HepG2 (cell line): ENCODE data around the gene MMP24OS. TPM values are rescaled to one million over a fixed set of nuclear protein-coding genes. Genes with fewer than 3 reads are reported as not detected.

Source experiments
- AGO1 ChIP-seq: fragments of 200-400 bp; formaldehyde crosslinking; IDR thresholded peaks from 2 replicates; pipeline ENCODE4 v1.6.1; 2017; ENCODE audit warnings: mild to moderate bottlenecking, low read depth, low read length, moderate library complexity; ENCODE audit not compliant: poor library complexity, severe bottlenecking
- AGO2 ChIP-seq: fragments of 200-400 bp; formaldehyde crosslinking; optimal IDR thresholded peaks from 2 replicates; pipeline ENCODE3; 2017; ENCODE audit warnings: mild to moderate bottlenecking, low read depth, low read length, moderate library complexity
- ARNT2 ChIP-seq: sonication (generic); formaldehyde crosslinking; IDR thresholded peaks from 2 replicates; pipeline ENCODE4 v1.8.0; 2022; ENCODE audit warnings: mild to moderate bottlenecking, low read depth, missing genetic modification reagents, moderate library complexity
- HNRNPK ChIP-seq: fragments of 200-400 bp; formaldehyde crosslinking; IDR thresholded peaks from 2 replicates; pipeline ENCODE4 v1.6.1; 2018; ENCODE audit warnings: low read length, low read depth, moderate library complexity, mild to moderate bottlenecking; ENCODE audit not compliant: poor library complexity, severe bottlenecking
- HOXA3 ChIP-seq: sonication (generic); formaldehyde crosslinking; IDR thresholded peaks from 2 replicates; pipeline ENCODE4 v1.5.0; 2020; ENCODE audit warnings: missing genetic modification reagents
- NPAS2 ChIP-seq: sonication (generic); formaldehyde crosslinking; IDR thresholded peaks from 2 replicates; pipeline ENCODE4 v1.8.0; 2022; ENCODE audit warnings: mild to moderate bottlenecking, missing genetic modification reagents, borderline replicate concordance
- NRL ChIP-seq: sonication (generic); formaldehyde crosslinking; IDR thresholded peaks from 2 replicates; pipeline ENCODE4 v1.5.0; 2020; ENCODE audit warnings: missing genetic modification reagents, mild to moderate bottlenecking, moderate library complexity, borderline replicate concordance
- POLR2A ChIP-seq, 2 experiments: IDR thresholded peaks; 2 replicates each; pipeline ENCODE4 v1.6.1; 2011; ENCODE audit warnings: low read depth in 2 of 2, low read length in 2 of 2, mild to moderate bottlenecking in 1 of 2, moderate library complexity in 1 of 2; ENCODE audit not compliant: insufficient read depth in 1 of 2
- POLR2AphosphoS2 ChIP-seq: IDR thresholded peaks from 2 replicates; pipeline ENCODE4 v1.6.1; 2011; ENCODE audit warnings: low read depth, low read length, improper control_type of control experiment
- RBFOX2 ChIP-seq: fragments of 200-400 bp; formaldehyde crosslinking; IDR thresholded peaks from 2 replicates; pipeline ENCODE4 v1.6.1; 2017; ENCODE audit warnings: low read depth, mild to moderate bottlenecking, low read length
- RBM22 ChIP-seq: fragments of 200-400 bp; formaldehyde crosslinking; optimal IDR thresholded peaks from 2 replicates; pipeline ENCODE3; 2017; ENCODE audit warnings: mild to moderate bottlenecking, low read length, moderate library complexity
- TP53 ChIP-seq: sonication (generic); formaldehyde crosslinking; conservative IDR thresholded peaks from 2 replicates; pipeline ENCODE4 v1.4.0; 2020; ENCODE audit warnings: missing genetic modification reagents
- ZBTB33 ChIP-seq: sonication (generic); formaldehyde crosslinking; IDR thresholded peaks from 2 replicates; pipeline ENCODE4 v1.4.0; 2020; ENCODE audit warnings: missing genetic modification reagents
- ZBTB38 ChIP-seq: sonication (generic); formaldehyde crosslinking; IDR thresholded peaks from 2 replicates; pipeline ENCODE4 v1.5.1; 2020; ENCODE audit warnings: mild to moderate bottlenecking, missing genetic modification reagents
- ZFP1 ChIP-seq: IDR thresholded peaks from 2 replicates; pipeline ENCODE4 v1.6.1; 2016
- ZNF280D ChIP-seq: sonication (generic); formaldehyde crosslinking; IDR thresholded peaks from 2 replicates; pipeline ENCODE4 v1.5.1; 2020; ENCODE audit warnings: mild to moderate bottlenecking, missing genetic modification reagents
- ZNF768 ChIP-seq: sonication (generic); formaldehyde crosslinking; IDR thresholded peaks from 2 replicates; pipeline ENCODE4 v1.4.0; 2020; ENCODE audit warnings: missing genetic modification reagents
- ZSCAN21 ChIP-seq: sonication (generic); formaldehyde crosslinking; IDR thresholded peaks from 2 replicates; pipeline ENCODE4 v1.8.0; 2022; ENCODE audit warnings: mild to moderate bottlenecking, missing genetic modification reagents, moderate library complexity, borderline replicate concordance
- ZSCAN25 ChIP-seq: sonication (generic); formaldehyde crosslinking; IDR thresholded peaks from 2 replicates; pipeline ENCODE4 v1.8.0; 2022; ENCODE audit warnings: mild to moderate bottlenecking, missing genetic modification reagents
- ZSCAN9 ChIP-seq: IDR thresholded peaks from 2 replicates; pipeline ENCODE4 v1.6.1; 2016; ENCODE audit warnings: borderline replicate concordance
- polyA plus RNA-seq, 8 experiments: library from polyadenylated mRNA; depleted of rRNA in 3 of 8; stranded (reverse) in 7 of 8; unstranded in 1 of 8; fragments of >200 nt; fragmentation: Illumina TruSeq in 4 of 8; extraction: Trizol in 4 of 8; gene quantifications; 2 replicates each; pipeline versions ENCODE4 v1.2.1 to v1.2.3, GENCODE V29; 2011 to 2016; ENCODE audit warnings: low read depth in 4 of 8, missing spikeins in 1 of 8, mixed read lengths in 1 of 8; ENCODE audit not compliant: insufficient read depth in 1 of 8
- total RNA-seq, 5 experiments: library from RNA; depleted of rRNA; stranded (reverse); fragments of >200 nt; fragmentation: Illumina TruSeq; extraction: Trizol; gene quantifications; 2 replicates each; pipeline ENCODE4 v1.2.3, GENCODE V29; 2016; ENCODE audit warnings: low read depth in 1 of 5
- TF ChIP-seq, protein P1 (sequence below): sonication (generic); formaldehyde crosslinking; IDR thresholded peaks from 2 replicates; pipeline ENCODE4 v1.4.0; 2020; ENCODE audit warnings: mild to moderate bottlenecking, missing genetic modification reagents

MMP24OS gene
- total and polyA plus RNA-seq, 2 of the 13 experiments (the other 11 are each of a cell fraction or from before 2014, with no cell fraction given): 6.0 to 8.5 TPM

DNA sequence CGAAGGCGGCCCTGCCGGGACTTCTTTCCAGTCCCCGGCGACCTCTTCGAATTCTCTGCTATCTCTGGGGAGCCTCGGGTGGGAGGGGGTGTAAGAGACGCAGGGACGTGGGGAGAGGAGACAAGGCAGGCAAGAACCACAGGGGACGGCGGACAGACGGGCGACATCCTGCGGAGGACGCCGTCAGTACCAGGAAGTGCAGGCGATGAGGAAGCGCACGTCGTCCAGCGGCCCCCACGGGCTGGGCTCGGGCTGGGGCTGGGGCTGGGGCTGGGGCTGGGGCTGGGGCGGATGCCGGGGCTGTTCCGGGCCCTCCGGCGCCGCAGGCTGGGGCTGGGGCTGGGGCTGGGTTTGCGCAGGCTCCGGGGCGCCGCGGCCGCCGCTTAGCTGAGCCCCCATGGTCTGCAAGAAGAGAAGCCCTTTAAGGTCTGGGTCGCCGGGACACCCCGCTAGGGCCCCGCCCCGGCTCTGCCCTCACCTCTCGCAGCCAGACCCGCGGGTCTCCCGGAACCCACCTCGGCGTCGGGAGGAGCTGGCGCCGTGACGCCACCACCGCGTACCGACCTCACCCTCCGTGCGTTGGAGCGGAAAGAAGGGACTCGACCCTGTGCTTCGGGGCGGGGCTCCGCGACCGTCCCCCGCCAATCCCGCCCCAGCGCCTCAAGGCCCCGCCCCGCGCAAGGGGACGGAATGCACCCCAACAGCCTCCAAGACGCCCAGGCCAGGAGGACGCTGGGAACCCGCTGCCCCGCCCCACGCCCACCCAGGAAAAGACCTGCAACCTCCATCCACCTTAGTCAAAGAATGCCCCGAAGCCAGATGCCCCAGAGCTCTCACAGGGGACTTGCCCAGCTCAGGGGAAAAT, at the start of gene MMP24OS (continued):
- TF ChIP-seq ZNF280D (CRISPR knock-in tag) (no peak), AGO1 (peak; percentile 85), HOXA3 (CRISPR knock-in tag) (no peak), ARNT2 (CRISPR knock-in tag) (no peak), ZNF768 (no peak; the same call in 1 of the 2 replicates), ZSCAN25 (CRISPR knock-in tag) (no peak), ZBTB38 (CRISPR knock-in tag) (peak; percentile 42; the same call in 1 of the 2 replicates), ZBTB33 (CRISPR knock-in tag) (peak; percentile 89), ZFP1 (CRISPR knock-in tag) (no peak), AGO2 (peak; percentile 99), NPAS2 (0 out of 2 replicates have a peak, but pooled peaks have one; percentile 42), RBM22 (peak; percentile 71), POLR2AphosphoS2 (peak; percentile 87; the same call in 1 of the 2 replicates), NRL (CRISPR knock-in tag) (peak; percentile 44; the same call in 1 of the 2 replicates), ZSCAN21 (CRISPR knock-in tag) (peak; percentile 43; the same call in 1 of the 2 replicates), ZSCAN9 (CRISPR knock-in tag) (no peak), RBFOX2 (peak; percentile 97), POLR2A (IDR thresholded peaks at IDR 0.05; ENCODE audit: insufficient read depth in 1 of 2, low read depth in 2 of 2, low read length in 2 of 2) (peak in 1 of 2 experiments; percentile 32; a peak in 3 of 4 replicates), TP53 (CRISPR knock-in tag) (no peak), HNRNPK (no peak)
- TF ChIP-seq, protein P1, sequence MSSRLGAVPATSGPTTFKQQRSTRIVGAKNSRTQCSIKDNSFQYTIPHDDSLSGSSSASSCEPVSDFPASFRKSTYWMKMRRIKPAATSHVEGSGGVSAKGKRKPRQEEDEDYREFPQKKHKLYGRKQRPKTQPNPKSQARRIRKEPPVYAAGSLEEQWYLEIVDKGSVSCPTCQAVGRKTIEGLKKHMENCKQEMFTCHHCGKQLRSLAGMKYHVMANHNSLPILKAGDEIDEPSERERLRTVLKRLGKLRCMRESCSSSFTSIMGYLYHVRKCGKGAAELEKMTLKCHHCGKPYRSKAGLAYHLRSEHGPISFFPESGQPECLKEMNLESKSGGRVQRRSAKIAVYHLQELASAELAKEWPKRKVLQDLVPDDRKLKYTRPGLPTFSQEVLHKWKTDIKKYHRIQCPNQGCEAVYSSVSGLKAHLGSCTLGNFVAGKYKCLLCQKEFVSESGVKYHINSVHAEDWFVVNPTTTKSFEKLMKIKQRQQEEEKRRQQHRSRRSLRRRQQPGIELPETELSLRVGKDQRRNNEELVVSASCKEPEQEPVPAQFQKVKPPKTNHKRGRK (CRISPR knock-in tag): no peak
- TF ChIP-seq, all 625 proteins: peak for 15
